ENCODE results near the gene TIFAB.

DNA sequence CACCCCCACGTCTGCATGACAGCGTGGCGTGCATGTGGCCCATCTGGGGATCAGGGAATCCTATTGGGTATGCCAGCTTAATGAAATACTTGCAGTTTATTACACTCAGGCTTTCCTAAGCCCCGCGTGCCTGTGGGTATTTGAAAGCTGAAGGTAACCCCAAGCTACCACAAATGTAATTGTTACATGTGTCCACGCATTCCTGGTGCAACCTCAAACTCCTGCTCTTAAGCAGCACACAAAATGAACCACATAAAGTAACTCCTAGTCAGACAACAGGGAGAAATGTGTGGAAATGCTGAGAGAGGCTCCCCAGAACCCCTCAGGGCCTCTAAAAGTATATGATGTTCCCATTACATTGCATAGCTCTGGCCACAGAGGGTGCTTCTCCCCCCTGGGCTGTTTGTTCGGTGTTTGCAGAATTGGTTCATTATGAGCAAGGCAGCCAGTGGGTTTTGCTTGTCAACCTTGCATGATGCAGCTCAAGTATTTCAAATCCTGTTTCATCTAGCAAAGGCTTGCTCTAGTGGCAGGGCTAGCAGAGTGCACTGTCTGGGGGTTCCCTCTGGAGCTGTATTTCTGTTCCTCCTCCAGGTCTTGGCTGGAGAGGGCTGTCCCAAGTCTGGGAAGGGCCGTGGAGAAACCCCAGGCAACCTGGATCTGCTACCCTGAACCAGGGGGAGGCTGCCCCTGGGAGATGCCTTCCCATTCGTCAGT lies 3.2 kb downstream of the TIFAB start:
- TF ChIP-seq CTCF (IDR thresholded peaks at IDR 0.05) (no peak), POLR2AphosphoS5 (IDR thresholded peaks at IDR 0.05) (no peak), POLR2A (IDR thresholded peaks at IDR 0.05) (no peak)

Data from sigmoid colon (tissue), 4 donors.